ENCODE results near the gene PPP1R12A. TPM values are rescaled to one million over a fixed set of nuclear protein-coding genes. Genes with fewer than 3 reads are reported as not detected.
A peak's percentile ranks its signal among the peaks of the same experiment; 100 is the strongest.

Gene PPP1R12A
- total and polyA plus RNA-seq, 10 donors = 14.4 to 141 (median 103) TPM

DNA sequence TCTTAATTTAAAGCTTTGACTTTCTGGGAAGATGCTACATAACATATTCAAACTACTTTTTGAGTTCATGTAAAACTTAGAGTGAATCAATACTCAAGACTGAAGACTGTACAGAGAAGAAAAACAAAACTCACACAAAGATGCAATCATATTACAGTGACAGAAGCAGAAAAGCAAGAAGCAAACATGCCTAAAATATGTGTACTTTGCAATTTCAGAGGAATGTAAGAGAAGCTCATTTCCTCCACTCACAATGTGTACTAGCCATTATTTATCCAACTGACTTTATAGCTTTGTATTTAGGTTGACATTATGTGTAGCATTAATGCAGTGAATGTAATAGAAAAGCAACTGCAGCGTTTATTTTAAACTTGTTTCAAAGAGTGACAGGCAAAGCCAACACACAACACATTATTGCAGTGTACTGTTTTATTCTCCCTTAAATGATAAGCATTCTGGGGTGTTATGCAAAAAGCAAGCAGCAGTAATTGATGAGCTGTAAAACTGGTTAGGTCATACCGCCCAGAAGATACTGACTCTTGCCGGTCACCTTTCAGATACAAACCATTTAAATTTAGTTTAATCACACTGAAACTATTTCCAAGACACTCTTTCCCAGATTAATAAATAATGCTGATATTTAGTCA lies 156.0 kb downstream of the PPP1R12A start:
- peaks cover 0 to 99% (median 50%) of the 10 kb centered on the region in 6 donors for H3K36me3 ChIP-seq
- WGBS, 5 donors = 87 to 97% (median 95%) methylated on average over 3 of the region's 3 CpGs

DNA sequence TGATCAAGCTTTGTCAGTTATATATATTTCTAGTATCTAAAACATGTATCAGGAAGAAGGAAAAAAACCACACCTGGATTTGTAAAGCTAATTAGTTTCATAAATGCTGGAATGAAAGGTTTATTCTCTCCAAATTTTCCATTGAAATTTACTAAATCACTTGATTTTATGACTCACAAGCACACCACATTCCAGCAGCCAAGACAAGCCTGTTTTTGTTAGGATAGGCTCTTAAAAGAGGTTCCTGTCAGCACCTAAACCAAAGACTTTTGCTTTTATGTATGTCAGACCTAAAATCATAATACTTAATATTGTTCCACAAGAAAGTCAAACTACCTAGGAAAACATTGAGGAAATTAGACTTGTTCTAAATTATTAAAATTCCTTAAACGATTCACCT lies 158.8 kb downstream of the PPP1R12A start:
- Histone ChIP-seq H3K4me1 (peaks cover 0 to 8% (median 0%) of the 10 kb centered on the region in 6 donors), H3K27me3 (replicated peaks in 1 of 7) (no peaks in the 10 kb centered on the region), H3K4me3 (no peak overlapping the region), H3K9me3 (no peaks in the 10 kb centered on the region), H3K27ac (peak overlapping the region in 1 of 8 donors; percentile 20), H3K36me3 (peaks cover 0 to 90% (median 41%) of the 10 kb centered on the region in 6 donors)
- intact Hi-C loops (cut with DNase I; ENCODE audit: low total_unique reads) = no loop called here
- no peak for DNase-seq
- TF ChIP-seq POLR2AphosphoS5 (IDR thresholded peaks at IDR 0.05) = no peak
- TF ChIP-seq POLR2A (IDR thresholded peaks at IDR 0.05) = no peak
- TF ChIP-seq, protein P1, sequence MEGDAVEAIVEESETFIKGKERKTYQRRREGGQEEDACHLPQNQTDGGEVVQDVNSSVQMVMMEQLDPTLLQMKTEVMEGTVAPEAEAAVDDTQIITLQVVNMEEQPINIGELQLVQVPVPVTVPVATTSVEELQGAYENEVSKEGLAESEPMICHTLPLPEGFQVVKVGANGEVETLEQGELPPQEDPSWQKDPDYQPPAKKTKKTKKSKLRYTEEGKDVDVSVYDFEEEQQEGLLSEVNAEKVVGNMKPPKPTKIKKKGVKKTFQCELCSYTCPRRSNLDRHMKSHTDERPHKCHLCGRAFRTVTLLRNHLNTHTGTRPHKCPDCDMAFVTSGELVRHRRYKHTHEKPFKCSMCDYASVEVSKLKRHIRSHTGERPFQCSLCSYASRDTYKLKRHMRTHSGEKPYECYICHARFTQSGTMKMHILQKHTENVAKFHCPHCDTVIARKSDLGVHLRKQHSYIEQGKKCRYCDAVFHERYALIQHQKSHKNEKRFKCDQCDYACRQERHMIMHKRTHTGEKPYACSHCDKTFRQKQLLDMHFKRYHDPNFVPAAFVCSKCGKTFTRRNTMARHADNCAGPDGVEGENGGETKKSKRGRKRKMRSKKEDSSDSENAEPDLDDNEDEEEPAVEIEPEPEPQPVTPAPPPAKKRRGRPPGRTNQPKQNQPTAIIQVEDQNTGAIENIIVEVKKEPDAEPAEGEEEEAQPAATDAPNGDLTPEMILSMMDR (IDR thresholded peaks at IDR 0.05 in 8 of 11, conservative IDR thresholded peaks at IDR 0.05 in 3 of 11) = no peak
- WGBS, 5 donors = 89 to 98% (median 94%) methylated on average over 1 of the region's 1 CpG

More for the DNA sequence above, 156.0 kb downstream of the PPP1R12A start:
- H3K27me3 ChIP-seq (replicated peaks in 1 of 7) = no peaks in the 10 kb centered on the region
- H3K4me1 ChIP-seq = peaks cover 0 to 8% (median 0%) of the 10 kb centered on the region in 6 donors
- H3K27ac ChIP-seq = no peak overlapping the region
- no peak overlapping the region for H3K4me3 ChIP-seq
- intact Hi-C loops (cut with DNase I; ENCODE audit: low total_unique reads) = no loop called here
- TF ChIP-seq POLR2AphosphoS5 (IDR thresholded peaks at IDR 0.05) (no peak), POLR2A (IDR thresholded peaks at IDR 0.05) (no peak)
- TF ChIP-seq, protein P1 (IDR thresholded peaks at IDR 0.05 in 8 of 11, conservative IDR thresholded peaks at IDR 0.05 in 3 of 11) = no peak
- no peaks in the 10 kb centered on the region for H3K9me3 ChIP-seq
- no peak for DNase-seq

DNA sequence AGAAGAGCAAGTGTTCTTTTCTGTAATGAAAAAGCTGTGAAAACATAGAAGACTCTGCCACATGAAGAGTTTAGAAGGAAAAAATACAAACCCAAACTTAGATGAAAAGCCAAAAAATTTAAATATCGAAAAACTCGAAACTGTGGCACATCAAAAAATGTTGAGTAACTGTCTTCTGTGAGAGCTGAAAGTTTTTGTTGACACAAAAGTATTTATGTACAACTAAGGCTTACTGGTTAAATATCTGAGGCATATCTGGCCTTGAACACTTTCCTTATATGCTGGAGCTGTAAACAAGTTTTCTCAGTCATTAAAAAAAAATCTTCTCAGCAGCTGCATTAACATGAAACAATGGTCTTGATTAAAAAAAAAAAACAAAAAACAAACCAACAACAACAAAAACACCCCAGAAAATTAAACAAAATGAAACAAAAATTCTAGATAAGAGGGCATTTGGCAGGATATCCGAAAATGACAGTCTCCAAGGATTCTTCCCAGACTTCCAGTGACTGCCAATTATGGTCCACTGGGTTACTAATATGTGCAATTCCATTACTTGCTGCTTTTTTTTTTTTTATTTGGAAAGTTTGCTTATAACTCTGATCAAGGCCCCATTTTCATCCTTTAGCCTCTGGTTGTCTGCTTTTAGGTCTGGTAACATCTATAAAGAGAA lies 159.4 kb downstream of the PPP1R12A start:
- no peaks in the 10 kb centered on the region for H3K9me3 ChIP-seq
- peaks cover 0 to 8% (median 0%) of the 10 kb centered on the region in 6 donors for H3K4me1 ChIP-seq
- H3K4me3 ChIP-seq = no peak overlapping the region
- intact Hi-C loops (cut with DNase I; ENCODE audit: low total_unique reads) = no loop called here
- no peak for DNase-seq
- peaks cover 0 to 90% (median 38%) of the 10 kb centered on the region in 6 donors for H3K36me3 ChIP-seq
- H3K27me3 ChIP-seq (replicated peaks in 1 of 7) = no peaks in the 10 kb centered on the region
- 79 to 93% (median 86%) methylated on average over 3 of the region's 3 CpGs for WGBS, 5 donors
- peak overlapping the region in 2 of 8 donors; percentile 9 to 20 for H3K27ac ChIP-seq
- TF ChIP-seq POLR2AphosphoS5 (IDR thresholded peaks at IDR 0.05) (no peak), POLR2A (IDR thresholded peaks at IDR 0.05) (no peak)
- TF ChIP-seq, protein P1 (IDR thresholded peaks at IDR 0.05 in 8 of 11, conservative IDR thresholded peaks at IDR 0.05 in 3 of 11) = no peak

DNA sequence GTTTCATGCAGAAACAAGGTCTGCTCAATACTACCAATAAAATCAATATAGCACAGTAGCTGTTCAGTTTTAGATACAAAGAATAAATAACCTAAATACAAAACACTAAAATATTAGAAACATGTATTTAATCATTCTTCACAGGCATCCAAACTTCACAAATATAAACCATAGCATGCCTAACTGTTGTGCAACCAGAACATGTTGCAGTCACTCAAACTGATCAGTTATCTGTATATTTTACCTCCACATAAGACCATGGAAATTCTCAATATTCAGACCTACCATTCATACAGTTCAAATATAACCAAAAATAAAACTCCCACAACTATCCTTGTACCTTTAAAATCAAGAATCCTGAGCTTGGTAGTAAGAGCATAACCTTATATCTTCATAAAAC lies 161.0 kb downstream of the PPP1R12A start:
- no peak overlapping the region for H3K4me3 ChIP-seq
- intact Hi-C loops (cut with DNase I; ENCODE audit: low total_unique reads) = no loop called here
- TF ChIP-seq, protein P1 (IDR thresholded peaks at IDR 0.05 in 8 of 11, conservative IDR thresholded peaks at IDR 0.05 in 3 of 11) = no peak
- TF ChIP-seq POLR2AphosphoS5 (IDR thresholded peaks at IDR 0.05) (no peak), POLR2A (IDR thresholded peaks at IDR 0.05) (no peak)
- H3K36me3 ChIP-seq = peaks cover 0 to 76% (median 24%) of the 10 kb centered on the region in 6 donors
- no peaks in the 10 kb centered on the region for H3K9me3 ChIP-seq
- no peak overlapping the region for H3K27ac ChIP-seq
- DNase-seq = no peak
- H3K4me1 ChIP-seq = peaks cover 0 to 8% (median 0%) of the 10 kb centered on the region in 6 donors
- no peaks in the 10 kb centered on the region for H3K27me3 ChIP-seq (replicated peaks in 1 of 7)
